Measurements from ENCODE around the gene BUB1. TPM values are rescaled to one million over a fixed set of nuclear protein-coding genes. Genes with fewer than 3 reads are reported as not detected.

Gene BUB1
- total RNA-seq, 2 experiments from 2014 or later, result 125 to 180 TPM

DNA sequence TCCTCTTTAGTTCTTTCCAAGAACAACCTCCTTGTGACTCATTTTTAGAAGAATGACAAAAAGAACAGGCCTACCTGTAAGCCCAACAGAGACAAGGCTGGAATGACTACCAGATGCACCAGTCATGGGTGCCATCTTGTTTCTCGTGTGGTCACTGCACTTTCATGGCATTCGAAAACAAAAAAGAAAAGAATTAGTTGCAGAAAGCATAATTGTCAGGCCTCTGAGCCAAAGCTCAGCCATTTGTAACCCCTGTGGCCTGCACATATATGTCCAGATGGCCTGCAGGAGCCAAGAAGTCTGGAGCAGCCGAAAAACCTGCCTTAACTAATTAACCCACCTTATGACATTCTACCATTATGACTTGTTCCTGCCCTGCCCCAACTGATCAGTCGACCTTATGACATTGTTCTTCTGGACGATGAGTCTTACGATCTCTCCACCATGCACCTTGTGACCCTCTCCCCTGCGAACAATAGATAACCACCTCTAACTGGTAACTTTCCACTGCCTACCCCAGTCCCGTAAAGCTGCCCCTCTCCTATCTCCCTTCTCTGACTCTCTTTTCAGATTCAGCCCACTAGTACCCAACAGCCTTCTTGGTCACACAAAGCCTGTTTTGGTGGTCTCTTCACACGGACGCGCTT lies 13.9 kb upstream of the BUB1 start:
- CTCF ChIA-PET (ENCODE audit: unreplicated experiment), result no interaction called here

DNA sequence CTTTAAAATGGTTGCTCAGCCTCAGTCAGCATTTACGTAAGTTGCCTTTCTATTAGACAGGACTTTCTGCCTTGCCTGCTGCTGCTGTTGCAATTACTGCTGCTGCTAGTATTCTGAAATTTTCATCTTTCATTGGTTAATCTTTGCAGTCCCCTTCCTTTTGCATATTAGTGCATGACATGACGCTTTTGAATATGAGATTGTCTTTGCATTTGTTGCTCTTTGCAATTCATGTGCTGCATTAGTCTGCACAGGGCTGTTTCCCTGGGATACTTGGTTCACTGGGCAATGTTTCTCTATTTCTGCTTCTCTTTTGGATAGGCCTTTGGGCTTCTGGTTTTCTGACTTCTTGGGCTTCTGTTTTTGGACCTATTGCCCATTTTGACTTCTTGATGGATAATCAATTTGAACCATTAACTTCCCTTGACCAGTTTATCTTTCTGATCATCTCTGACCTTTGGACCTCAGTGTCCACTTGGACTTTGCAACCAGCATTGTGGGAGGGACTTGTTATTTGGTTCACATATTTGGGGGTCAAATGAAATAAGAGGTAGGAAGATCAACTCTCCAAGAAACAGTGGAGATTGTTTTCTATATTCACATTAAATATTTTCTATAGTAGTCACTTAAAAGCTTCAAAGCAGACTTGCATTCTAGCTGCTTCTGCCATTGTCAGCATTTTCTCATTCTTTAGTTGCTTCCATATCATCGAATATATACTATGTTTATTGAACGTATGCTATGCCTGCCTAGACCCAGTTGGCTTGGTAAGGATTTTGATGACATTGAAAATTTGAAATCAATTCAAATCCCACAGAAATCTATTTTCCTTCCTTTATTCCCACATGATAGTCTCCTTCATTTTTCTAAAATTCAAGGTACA lies 12.5 kb upstream of the BUB1 start:
- CTCF ChIA-PET (ENCODE audit: unreplicated experiment), result no interaction called here
- TF ChIP-seq, protein P1, sequence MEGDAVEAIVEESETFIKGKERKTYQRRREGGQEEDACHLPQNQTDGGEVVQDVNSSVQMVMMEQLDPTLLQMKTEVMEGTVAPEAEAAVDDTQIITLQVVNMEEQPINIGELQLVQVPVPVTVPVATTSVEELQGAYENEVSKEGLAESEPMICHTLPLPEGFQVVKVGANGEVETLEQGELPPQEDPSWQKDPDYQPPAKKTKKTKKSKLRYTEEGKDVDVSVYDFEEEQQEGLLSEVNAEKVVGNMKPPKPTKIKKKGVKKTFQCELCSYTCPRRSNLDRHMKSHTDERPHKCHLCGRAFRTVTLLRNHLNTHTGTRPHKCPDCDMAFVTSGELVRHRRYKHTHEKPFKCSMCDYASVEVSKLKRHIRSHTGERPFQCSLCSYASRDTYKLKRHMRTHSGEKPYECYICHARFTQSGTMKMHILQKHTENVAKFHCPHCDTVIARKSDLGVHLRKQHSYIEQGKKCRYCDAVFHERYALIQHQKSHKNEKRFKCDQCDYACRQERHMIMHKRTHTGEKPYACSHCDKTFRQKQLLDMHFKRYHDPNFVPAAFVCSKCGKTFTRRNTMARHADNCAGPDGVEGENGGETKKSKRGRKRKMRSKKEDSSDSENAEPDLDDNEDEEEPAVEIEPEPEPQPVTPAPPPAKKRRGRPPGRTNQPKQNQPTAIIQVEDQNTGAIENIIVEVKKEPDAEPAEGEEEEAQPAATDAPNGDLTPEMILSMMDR (conservative IDR thresholded peaks at IDR 0.05; ENCODE audit: low read length), result no peak
- no peak for TF ChIP-seq EZH2phosphoT487 (IDR thresholded peaks at IDR 0.05; ENCODE audit: borderline replicate concordance, low read depth, low read length)
- DNase-seq (ENCODE audit: low spot score), result no peak
- Histone ChIP-seq H3K27ac (ENCODE audit: low read depth, low read length, poor library complexity, severe bottlenecking) (no peak overlapping the region), H3K4me3 (ENCODE audit: low read depth, low read length, poor library complexity, severe bottlenecking) (no peak overlapping the region), H3K9me3 (ENCODE audit: low read length) (no peaks in the 10 kb centered on the region), H3K9me2 (ENCODE audit: insufficient read depth, low read length) (no peaks in the 10 kb centered on the region), H3K4me1 (ENCODE audit: insufficient read depth, low read length, poor library complexity, severe bottlenecking) (no peaks in the 10 kb centered on the region), H3K4me2 (ENCODE audit: low read length) (no peak overlapping the region), H4K20me1 (ENCODE audit: insufficient read depth, low read length) (no peaks in the 10 kb centered on the region), H3K79me2 (ENCODE audit: insufficient read depth, low read depth, low read length) (no peaks in the 10 kb centered on the region), H2AFZ (ENCODE audit: low read length) (no peak overlapping the region), H3K36me3 (ENCODE audit: insufficient read depth, low read length) (no peaks in the 10 kb centered on the region)
- BruUV-seq (replicated peaks), result no TSS peak
- POLR2A ChIA-PET, result interaction anchor here (0.5 kb wide), 1 partner anchor 533 kb away, joined by 3 read pairs; no protein-coding TSS in a partner anchor
- intact Hi-C loops (cut with micrococcal nuclease; ENCODE audit: unreplicated experiment), result no loop called here

More for the DNA sequence above, 13.9 kb upstream of the BUB1 start:
- Histone ChIP-seq H4K20me1 (ENCODE audit: insufficient read depth, low read length) (no peaks in the 10 kb centered on the region), H3K4me1 (ENCODE audit: insufficient read depth, low read length, poor library complexity, severe bottlenecking) (no peaks in the 10 kb centered on the region), H3K27ac (ENCODE audit: low read depth, low read length, poor library complexity, severe bottlenecking) (no peak overlapping the region), H3K9me2 (ENCODE audit: insufficient read depth, low read length) (no peaks in the 10 kb centered on the region), H2AFZ (ENCODE audit: low read length) (no peak overlapping the region), H3K9me3 (ENCODE audit: low read length) (no peaks in the 10 kb centered on the region), H3K4me2 (ENCODE audit: low read length) (no peak overlapping the region), H3K36me3 (ENCODE audit: insufficient read depth, low read length) (no peaks in the 10 kb centered on the region), H3K79me2 (ENCODE audit: insufficient read depth, low read depth, low read length) (no peaks in the 10 kb centered on the region), H3K4me3 (ENCODE audit: low read depth, low read length, poor library complexity, severe bottlenecking) (no peak overlapping the region)
- no peak for TF ChIP-seq EZH2phosphoT487 (IDR thresholded peaks at IDR 0.05; ENCODE audit: borderline replicate concordance, low read depth, low read length)
- TF ChIP-seq, protein P1 (conservative IDR thresholded peaks at IDR 0.05; ENCODE audit: low read length), result no peak
- no TSS peak for BruUV-seq (replicated peaks)
- POLR2A ChIA-PET, result no interaction called here
- intact Hi-C loops (cut with micrococcal nuclease; ENCODE audit: unreplicated experiment), result no loop called here
- no peak for DNase-seq (ENCODE audit: low spot score)
